SW480 (cell line): ENCODE data around the gene USP17L26.
"Not testable (repeated sequence)": the region's sequence is repeated elsewhere in the genome, so short reads cannot be mapped to it uniquely, and the experiment has no call there.

Experiments used
- DNase-seq: peaks from one replicate; pipeline ENCODE4 v3.0.0-alpha.2; 2016; ENCODE audit warnings: low spot score

The USP17L26 gene, protein sequence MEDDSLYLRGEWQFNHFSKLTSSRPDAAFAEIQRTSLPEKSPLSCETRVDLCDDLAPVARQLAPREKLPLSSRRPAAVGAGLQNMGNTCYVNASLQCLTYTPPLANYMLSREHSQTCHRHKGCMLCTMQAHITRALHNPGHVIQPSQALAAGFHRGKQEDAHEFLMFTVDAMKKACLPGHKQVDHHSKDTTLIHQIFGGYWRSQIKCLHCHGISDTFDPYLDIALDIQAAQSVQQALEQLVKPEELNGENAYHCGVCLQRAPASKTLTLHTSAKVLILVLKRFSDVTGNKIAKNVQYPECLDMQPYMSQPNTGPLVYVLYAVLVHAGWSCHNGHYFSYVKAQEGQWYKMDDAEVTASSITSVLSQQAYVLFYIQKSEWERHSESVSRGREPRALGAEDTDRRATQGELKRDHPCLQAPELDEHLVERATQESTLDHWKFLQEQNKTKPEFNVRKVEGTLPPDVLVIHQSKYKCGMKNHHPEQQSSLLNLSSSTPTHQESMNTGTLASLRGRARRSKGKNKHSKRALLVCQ

GRCh38 chr4:9334358-9334757 is at the start of gene USP17L26:
TSS of gene USP17L26 (plus strand) at chr4:9334658. CDS start at chr4:9334658, 0 bp downstream.
- not testable (repeated sequence) for DNase-seq

GRCh38 chr4:9324191-9324590 is 10.3 kb upstream of the USP17L26 start:
- DNase-seq, result not testable (repeated sequence)

GRCh38 chr4:9324865-9325264 is 9.6 kb upstream of the USP17L26 start, which contains the start of gene USP17L24:
TSS of gene USP17L24 (plus strand) at chr4:9325165. CDS start at chr4:9325165, 0 bp downstream.
- DNase-seq, result not testable (repeated sequence)

- not testable (repeated sequence) for DNase-seq
Observed at GRCh38 chr4:9329611-9330010, 4.8 kb upstream of the USP17L26 start, which contains the start of gene USP17L25. TSS of gene USP17L25 (plus strand) at chr4:9329911. CDS start at chr4:9329911, 0 bp downstream.

DNA sequence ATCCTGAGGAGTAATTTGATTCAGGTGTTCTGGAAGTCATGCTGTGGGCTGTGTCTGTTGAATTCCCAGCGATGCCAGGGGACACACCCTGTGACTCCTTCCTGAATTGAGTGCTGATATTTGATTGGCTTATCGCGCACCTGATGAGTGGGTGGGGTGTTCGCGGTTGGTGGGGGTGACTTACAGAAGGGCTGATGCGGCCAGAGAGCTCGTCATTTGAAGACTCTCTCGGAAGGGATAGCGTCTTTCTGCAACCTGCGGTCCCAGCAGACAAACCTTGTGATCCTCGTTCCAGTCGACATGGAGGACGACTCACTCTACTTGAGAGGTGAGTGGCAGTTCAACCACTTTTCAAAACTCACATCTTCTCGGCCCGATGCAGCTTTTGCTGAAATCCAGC is 4.6 kb downstream of the USP17L26 start, which contains the start of gene USP17L5:
Gene USP17L5, plus strand, starts transcription at position 301 of the 400 bp plus-strand sequence. Its CDS starts 0 bp downstream, at position 301.
- DNase-seq, result not testable (repeated sequence)

DNA sequence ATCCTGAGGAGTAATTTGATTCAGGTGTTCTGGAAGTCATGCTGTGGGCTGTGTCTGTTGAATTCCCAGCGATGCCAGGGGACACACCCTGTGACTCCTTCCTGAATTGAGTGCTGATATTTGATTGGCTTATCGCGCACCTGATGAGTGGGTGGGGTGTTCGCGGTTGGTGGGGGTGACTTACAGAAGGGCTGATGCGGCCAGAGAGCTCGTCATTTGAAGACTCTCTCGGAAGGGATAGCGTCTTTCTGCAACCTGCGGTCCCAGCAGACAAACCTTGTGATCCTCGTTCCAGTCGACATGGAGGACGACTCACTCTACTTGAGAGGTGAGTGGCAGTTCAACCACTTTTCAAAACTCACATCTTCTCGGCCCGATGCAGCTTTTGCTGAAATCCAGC is 9.4 kb downstream of the USP17L26 start, which contains the start of gene USP17L27:
Gene USP17L27, plus strand, starts transcription at position 301 of the 400 bp plus-strand sequence. Its CDS starts 0 bp downstream, at position 301.
- not testable (repeated sequence) for DNase-seq

GRCh38 chr4:9348593-9348992 is 14.1 kb downstream of the USP17L26 start, which contains the start of gene USP17L28:
TSS of gene USP17L28 (plus strand) at chr4:9348893. CDS start at chr4:9348893, 0 bp downstream.
- not testable (repeated sequence) for DNase-seq

DNA sequence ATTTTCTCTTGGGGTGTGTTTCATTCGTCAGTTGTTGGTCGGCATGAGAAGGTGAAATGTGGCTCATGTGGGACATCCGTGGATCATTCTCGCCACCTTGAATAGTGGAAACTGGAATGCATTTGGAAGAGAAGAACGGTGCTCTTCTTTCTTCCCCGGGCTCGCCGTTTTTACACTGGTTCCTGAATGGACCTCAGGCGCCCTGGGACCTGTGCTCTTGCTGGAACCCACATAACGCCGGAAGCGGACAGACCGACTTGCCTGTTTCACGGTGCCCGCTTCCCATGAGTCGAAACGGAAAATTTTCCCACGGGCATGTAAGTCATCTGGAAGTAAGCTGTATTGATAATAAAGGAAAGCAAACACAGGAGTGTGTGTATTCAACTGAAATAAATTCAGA is 16.4 kb downstream of the USP17L26 start:
- DNase-seq, result not testable (repeated sequence)

DNA sequence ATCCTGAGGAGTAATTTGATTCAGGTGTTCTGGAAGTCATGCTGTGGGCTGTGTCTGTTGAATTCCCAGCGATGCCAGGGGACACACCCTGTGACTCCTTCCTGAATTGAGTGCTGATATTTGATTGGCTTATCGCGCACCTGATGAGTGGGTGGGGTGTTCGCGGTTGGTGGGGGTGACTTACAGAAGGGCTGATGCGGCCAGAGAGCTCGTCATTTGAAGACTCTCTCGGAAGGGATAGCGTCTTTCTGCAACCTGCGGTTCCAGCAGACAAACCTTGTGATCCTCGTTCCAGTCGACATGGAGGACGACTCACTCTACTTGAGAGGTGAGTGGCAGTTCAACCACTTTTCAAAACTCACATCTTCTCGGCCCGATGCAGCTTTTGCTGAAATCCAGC is 18.9 kb downstream of the USP17L26 start, which contains the start of gene USP17L29:
Gene USP17L29, plus strand, starts transcription at position 301 of the 400 bp plus-strand sequence. Its CDS starts 0 bp downstream, at position 301.
- DNase-seq, result not testable (repeated sequence)

GRCh38 chr4:9362829-9363228 is 28.4 kb downstream of the USP17L26 start, which contains the start of gene USP17L30:
TSS of gene USP17L30 (plus strand) at chr4:9363129. CDS start at chr4:9363129, 0 bp downstream.
- DNase-seq, result not testable (repeated sequence)

DNA sequence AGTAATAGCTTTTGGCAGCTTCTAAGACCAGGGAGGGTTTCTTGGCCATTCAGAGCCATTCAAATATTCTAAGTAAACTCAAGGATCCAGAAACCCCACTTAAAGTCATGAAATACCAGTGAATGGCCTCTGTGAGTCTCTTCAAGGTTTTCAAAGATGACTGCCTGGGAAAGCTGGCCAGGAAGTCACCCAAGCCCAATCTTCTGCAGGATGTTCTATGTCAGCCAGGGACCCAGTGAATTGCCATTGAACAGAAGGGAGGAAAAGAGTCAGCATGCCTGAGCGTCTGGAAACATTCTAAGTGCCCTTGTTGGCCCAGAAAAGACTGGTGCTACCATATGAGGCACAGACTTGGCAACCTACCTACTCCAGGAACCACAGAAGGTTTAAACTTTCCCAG is 45.4 kb downstream of the USP17L26 start:
- DNase-seq, result not testable (repeated sequence)

- DNase-seq, result peak; percentile 0
Observed at GRCh38 chr4:9381012-9381534, 46.6 kb downstream of the USP17L26 start.

DNA sequence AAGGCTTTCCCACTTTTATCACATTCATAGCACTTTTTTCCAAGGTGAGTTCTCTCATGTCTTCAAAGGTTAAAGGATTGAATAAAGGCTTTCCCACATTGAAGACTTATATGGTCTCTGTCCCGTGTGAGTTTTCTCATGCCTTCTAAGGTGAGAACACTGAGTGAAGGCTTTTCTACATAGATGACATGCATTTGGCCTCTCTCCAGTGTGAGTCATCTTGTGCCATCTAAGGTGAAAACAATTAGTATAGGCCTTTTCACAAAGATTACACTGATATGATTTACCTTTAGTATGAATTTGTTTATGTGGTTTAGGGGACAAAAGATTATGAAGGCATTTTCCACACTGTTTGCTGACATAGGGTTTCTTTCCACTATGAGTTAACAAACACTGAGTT is 49.7 kb downstream of the USP17L26 start:
- DNase-seq, result peak; percentile 0
